Sigmoid colon (tissue), 7 donors: ENCODE measurements around the gene DBN1. TPM values are rescaled to one million over a fixed set of nuclear protein-coding genes. Genes with fewer than 3 reads are reported as not detected.

Experiments
- DNase-seq: peaks from one replicate; pipeline ENCODE4 v3.0.0-alpha.2; 2019
- H3K27ac ChIP-seq, 4 donors: fragments of 200-600 bp; sonication (generic); one replicate each; pipeline ENCODE4 v1.5.1; 2016 to 2019; ENCODE audit warnings: mild to moderate bottlenecking in 1 of 4
- H3K27me3 ChIP-seq, 3 donors: fragments of 200-600 bp; sonication (generic); one replicate each; pipeline ENCODE4 v1.5.1; 2019; ENCODE audit warnings: mild to moderate bottlenecking in 1 of 3
- H3K36me3 ChIP-seq, 4 donors: fragments of 200-600 bp; sonication (generic); one replicate each; pipeline ENCODE4 v1.5.1; 2016 to 2019
- H3K4me1 ChIP-seq, 4 donors: fragments of 200-600 bp; sonication (generic); one replicate each; pipeline ENCODE4 v1.5.1; 2017 to 2019
- H3K4me3 ChIP-seq, 4 donors: fragments of 200-600 bp; sonication (generic); one replicate each; pipeline ENCODE4 v1.5.1; 2017 to 2019; ENCODE audit warnings: mild to moderate bottlenecking in 2 of 4, moderate library complexity in 1 of 4
- H3K9me3 ChIP-seq, 4 donors: fragments of 200-600 bp in 3 of 4; sonication (generic) in 3 of 4; one replicate each; pipeline versions ENCODE4 v1.5.1 to v1.6.1; 2013 to 2019
- CTCF ChIP-seq, 4 experiments: fragments of 450-650 bp in 3 of 4; fragments of 200-600 bp in 1 of 4; IDR thresholded peaks; one replicate each; pipeline ENCODE4 v1.5.1; 2016 to 2019; ENCODE audit warnings: antibody characterized with exemption in 4 of 4, mild to moderate bottlenecking in 3 of 4, moderate library complexity in 2 of 4
- EP300 ChIP-seq, 4 donors: sonication (generic); formaldehyde crosslinking; IDR thresholded peaks; one replicate each; pipeline ENCODE4 v1.6.1; 2017; ENCODE audit warnings: antibody characterized with exemption in 4 of 4
- POLR2A ChIP-seq, 2 donors: fragments of 450-650 bp; IDR thresholded peaks; one replicate each; pipeline ENCODE4 v1.6.1; 2016; ENCODE audit warnings: antibody characterized with exemption in 2 of 2, mild to moderate bottlenecking in 2 of 2, moderate library complexity in 2 of 2
- POLR2AphosphoS5 ChIP-seq, 4 donors: sonication (generic); formaldehyde crosslinking; IDR thresholded peaks; one replicate each; pipeline ENCODE4 v1.6.1; 2017; ENCODE audit warnings: antibody characterized with exemption in 4 of 4
- WGBS, 2 donors: extraction: QIAGEN DNeasy Blood & Tissue Kit; methylation state at CpG; one replicate each; pipeline ENCODE4 v1.1.7; 2013; 5-methylcytosine and 5-hydroxymethylcytosine counted together
- intact Hi-C: fragments of 100-400 bp; cut with DNase I; formaldehyde crosslinking; loops from one replicate; pipeline ENCODE4 v1.15.1; 2023
- polyA plus RNA-seq, 3 donors: library from polyadenylated mRNA; stranded (reverse); fragments of 200-250 nt; gene quantifications; one replicate each; pipeline ENCODE4 v1.2.3, GENCODE V29; 2013
- total RNA-seq, 4 donors: library from RNA; depleted of rRNA; stranded (reverse); fragments of >200 nt; gene quantifications; one replicate each; pipeline ENCODE4 v1.1.0, GENCODE V29; 2016
- donor health status: healthy with polysubstance abuse.
- donor health status: Bipolar disorder and iron deficiency.
- donor health status: healthy.

The DBN1 gene
- total and polyA plus RNA-seq, 7 donors: 6.0 to 100.0 (median 54.8) TPM

GRCh38 chr5:177409043-177409801 lies 64.2 kb downstream of the DBN1 start, which contains the start of gene F12:
Gene F12 (minus strand): TSS chr5:177409564. CDS start chr5:177409527, 37 bp downstream.
- H3K4me1 ChIP-seq: peaks cover 0 to 8% (median 7%) of the 10 kb centered on the region in 4 donors
- no peak for TF ChIP-seq EP300 (IDR thresholded peaks at IDR 0.05)
- no peak for TF ChIP-seq CTCF (IDR thresholded peaks at IDR 0.05)
- no peak for TF ChIP-seq POLR2AphosphoS5 (IDR thresholded peaks at IDR 0.05)
- no peak for TF ChIP-seq POLR2A (IDR thresholded peaks at IDR 0.05)
- H3K27me3 ChIP-seq: peaks cover 0 to 16% (median 11%) of the 10 kb centered on the region in 3 donors
- WGBS, 2 donors: 93 to 94% methylated on average over 9 of the region's 9 CpGs
- H3K4me3 ChIP-seq: no peak within 1 kb of the TSS
- intact Hi-C loops: no loop called here
- no peak within 1 kb of the TSS for H3K27ac ChIP-seq
- H3K9me3 ChIP-seq: no peaks in the 10 kb centered on the region
- no peak for DNase-seq
- H3K36me3 ChIP-seq: no peaks in the 10 kb centered on the region

Other genes with a start within 250 kb of the DBN1 start
- gene RAB24, start 169.9 kb downstream of the DBN1 start, total RNA-seq: 10 to 100 TPM; 22.3 to 33.6 (median 29.4) TPM
- 10 to 100 TPM; 35.4 to 64.6 (median 50.4) TPM for gene RAB24, start 169.9 kb downstream of the DBN1 start, polyA plus RNA-seq
- 10 to 100 TPM; 59.3 to 64.9 (median 62.4) TPM for gene PRELID1, start 169.8 kb downstream of the DBN1 start, total RNA-seq
- 100 to 1,000 TPM; 231 to 330 (median 257) TPM for gene PRELID1, start 169.8 kb downstream of the DBN1 start, polyA plus RNA-seq
- gene MXD3, start 161.7 kb downstream of the DBN1 start, total RNA-seq: 10 to 100 TPM in 2 of 4 donors, 1 to 10 TPM in 2; 7.2 to 23.8 (median 12.9) TPM
- gene MXD3, start 161.7 kb downstream of the DBN1 start, polyA plus RNA-seq: 10 to 100 TPM in 1 of 3 donors, 1 to 10 TPM in 2; 2.1 to 20.7 (median 5.4) TPM
- 100 to 1,000 TPM in 2 of 4 donors, 10 to 100 TPM in 2; 87.5 to 169 (median 98.2) TPM for gene LMAN2, start 122.0 kb downstream of the DBN1 start, total RNA-seq
- 100 to 1,000 TPM in 2 of 3 donors, 10 to 100 TPM in 1; 62.5 to 244 (median 115) TPM for gene LMAN2, start 122.0 kb downstream of the DBN1 start, polyA plus RNA-seq
- 10 to 100 TPM in 3 of 4 donors, 1 to 10 TPM in 1; 9.6 to 26.6 (median 16.7) TPM for gene RGS14, start 115.7 kb downstream of the DBN1 start, total RNA-seq
- 10 to 100 TPM; 12.7 to 21.0 (median 16.2) TPM for gene RGS14, start 115.7 kb downstream of the DBN1 start, polyA plus RNA-seq
- gene SLC34A1, start 89.2 kb downstream of the DBN1 start, total RNA-seq: not detected
- under 1 TPM in 1 of 3 donors, not detected in 2; 0.04 TPM for gene SLC34A1, start 89.2 kb downstream of the DBN1 start, polyA plus RNA-seq
- gene PFN3, start 73.0 kb downstream of the DBN1 start, total RNA-seq: not detected
- not detected for gene PFN3, start 73.0 kb downstream of the DBN1 start, polyA plus RNA-seq
- gene F12, start 64.1 kb downstream of the DBN1 start, total RNA-seq: under 1 TPM in 3 of 4 donors, not detected in 1; 0.36 to 0.83 (median 0.81) TPM
- 10 to 100 TPM in 1 of 3 donors, 1 to 10 TPM in 2; 3.6 to 14.0 (median 8.1) TPM for gene F12, start 64.1 kb downstream of the DBN1 start, polyA plus RNA-seq
- gene GRK6, start 47.0 kb downstream of the DBN1 start, total RNA-seq: 10 to 100 TPM; 16.5 to 29.2 (median 21.3) TPM
- gene GRK6, start 47.0 kb downstream of the DBN1 start, polyA plus RNA-seq: 10 to 100 TPM; 18.7 to 47.9 (median 22.8) TPM
- 1 to 10 TPM in 3 of 4 donors, under 1 TPM in 1; 0.82 to 2.5 (median 1.7) TPM for gene PRR7, start 26.8 kb downstream of the DBN1 start, total RNA-seq
- gene PRR7, start 26.8 kb downstream of the DBN1 start, polyA plus RNA-seq: 1 to 10 TPM in 1 of 3 donors, not detected in 2; 3.7 TPM
- 100 to 1,000 TPM; 274 to 923 (median 482) TPM for gene PDLIM7, start 24.0 kb upstream of the DBN1 start, total RNA-seq
- gene PDLIM7, start 24.0 kb upstream of the DBN1 start, polyA plus RNA-seq: 10 to 100 TPM in 2 of 3 donors, 1 to 10 TPM in 1; 7.2 to 58.5 (median 14.4) TPM
- 1 to 10 TPM; 4.6 to 8.0 (median 6.5) TPM for gene DOK3, start 36.2 kb upstream of the DBN1 start, total RNA-seq
- 10 to 100 TPM in 1 of 3 donors, 1 to 10 TPM in 2; 3.0 to 20.2 (median 7.2) TPM for gene DOK3, start 36.2 kb upstream of the DBN1 start, polyA plus RNA-seq
- gene DDX41, start 43.3 kb upstream of the DBN1 start, total RNA-seq: 10 to 100 TPM; 47.8 to 55.1 (median 51.6) TPM
- 10 to 100 TPM; 69.7 to 78.4 (median 72.6) TPM for gene DDX41, start 43.3 kb upstream of the DBN1 start, polyA plus RNA-seq
- 10 to 100 TPM; 39.6 to 82.8 (median 43.9) TPM for gene FAM193B, start 80.9 kb upstream of the DBN1 start, total RNA-seq
- gene FAM193B, start 80.9 kb upstream of the DBN1 start, polyA plus RNA-seq: 10 to 100 TPM in 2 of 3 donors, 1 to 10 TPM in 1; 9.0 to 87.4 (median 10.2) TPM
- 10 to 100 TPM; 48.9 to 64.5 (median 55.6) TPM for gene TMED9, start 118.6 kb upstream of the DBN1 start, total RNA-seq
- 100 to 1,000 TPM in 1 of 3 donors, 10 to 100 TPM in 2; 37.2 to 221 (median 73.8) TPM for gene TMED9, start 118.6 kb upstream of the DBN1 start, polyA plus RNA-seq
- 10 to 100 TPM; 13.3 to 18.5 (median 15.6) TPM for gene B4GALT7, start 126.5 kb upstream of the DBN1 start, total RNA-seq
- 10 to 100 TPM in 2 of 3 donors, 1 to 10 TPM in 1; 4.9 to 25.8 (median 13.8) TPM for gene B4GALT7, start 126.5 kb upstream of the DBN1 start, polyA plus RNA-seq